HG03571 (cell line): ENCODE measurements around the gene TBC1D13.

Experiments
- ATAC-seq: cut with Tn5 transposase; IDR thresholded peaks from one replicate; pipeline ENCODE4 v1.9.1; 2021; ENCODE audit not compliant: unreplicated experiment

Gene TBC1D13

DNA sequence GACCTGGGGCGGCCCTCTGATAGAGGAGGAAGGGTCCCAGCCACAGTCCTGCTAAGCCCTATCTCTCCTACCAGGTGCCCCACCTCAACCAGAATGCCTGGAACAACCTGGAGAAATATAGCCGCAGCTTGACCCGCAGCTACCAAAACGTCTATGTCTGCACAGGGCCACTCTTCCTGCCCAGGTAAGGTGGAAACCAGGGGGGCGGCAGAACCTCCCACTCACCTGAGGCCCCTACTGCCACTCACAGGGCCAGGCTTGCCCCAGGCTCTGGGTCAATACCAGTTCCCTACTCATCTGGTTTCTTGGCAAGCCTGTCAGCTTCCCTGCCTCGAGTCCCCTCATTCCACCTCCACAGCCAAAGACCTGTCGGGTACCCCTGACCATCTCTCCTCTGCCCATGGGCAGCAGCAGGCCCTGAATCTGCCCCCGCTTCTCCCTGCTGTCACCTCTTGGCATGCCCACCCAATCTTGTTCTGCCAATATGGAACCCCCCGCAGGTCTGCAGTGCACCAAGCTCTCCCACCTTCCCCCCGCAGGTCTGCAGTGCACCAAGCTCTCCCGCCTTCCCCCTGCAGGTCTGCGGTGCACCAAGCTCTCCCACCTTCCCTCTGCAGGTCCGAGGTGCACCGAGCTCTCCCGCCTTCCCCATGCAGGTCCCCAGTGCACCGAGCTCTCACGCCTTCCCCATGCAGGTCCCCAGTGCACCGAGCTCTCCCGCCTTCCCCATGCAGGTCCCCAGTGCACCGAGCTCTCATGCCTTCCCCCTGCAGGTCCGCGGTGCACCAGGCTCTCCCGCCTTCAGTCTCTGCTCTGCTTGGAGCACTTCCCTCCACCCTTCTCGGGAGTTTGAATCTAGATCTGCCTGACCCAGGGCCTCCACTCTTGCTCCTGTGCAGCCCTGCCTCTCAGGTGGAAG lies 33.9 kb downstream of the TBC1D13 start:
- no peak for ATAC-seq

DNA sequence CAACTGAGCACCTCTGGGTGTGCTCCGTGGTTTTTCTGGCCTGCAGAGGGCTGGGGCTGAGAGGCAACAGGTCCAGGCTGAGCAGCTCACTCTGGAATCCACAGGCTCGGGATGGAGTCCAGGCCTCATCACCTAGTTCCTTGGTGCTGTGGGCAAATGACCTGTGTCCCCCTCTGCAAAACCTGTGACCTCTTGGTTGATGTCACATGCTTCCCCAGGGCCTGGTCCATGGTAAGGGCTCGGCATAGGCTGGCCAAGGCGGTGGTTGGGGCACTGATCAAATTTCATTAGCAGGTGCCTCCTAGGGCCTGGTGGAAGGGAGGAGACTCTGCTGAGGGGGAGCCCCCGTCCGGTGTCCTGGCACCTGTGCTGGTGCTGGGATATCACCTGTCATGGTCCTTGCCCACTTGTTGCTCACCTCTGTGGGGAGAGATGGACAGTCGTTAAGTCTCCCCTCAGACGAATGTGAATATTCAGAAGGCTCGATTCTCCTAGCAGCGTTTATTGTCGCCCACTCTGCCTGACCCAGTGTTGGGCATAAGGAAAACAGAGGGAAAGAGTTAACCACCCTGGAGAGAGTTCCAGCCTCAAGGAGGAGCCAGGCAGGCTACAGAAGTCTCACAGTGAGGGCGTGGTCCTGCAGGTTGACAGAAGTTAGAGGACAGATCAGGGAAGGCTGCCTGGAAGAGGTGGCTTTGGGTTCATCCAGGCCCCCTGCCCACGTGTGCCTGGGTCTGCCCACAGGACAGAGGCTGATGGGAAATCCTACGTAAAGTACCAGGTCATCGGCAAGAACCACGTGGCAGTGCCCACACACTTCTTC lies 34.7 kb downstream of the TBC1D13 start:
- ATAC-seq: no peak

DNA sequence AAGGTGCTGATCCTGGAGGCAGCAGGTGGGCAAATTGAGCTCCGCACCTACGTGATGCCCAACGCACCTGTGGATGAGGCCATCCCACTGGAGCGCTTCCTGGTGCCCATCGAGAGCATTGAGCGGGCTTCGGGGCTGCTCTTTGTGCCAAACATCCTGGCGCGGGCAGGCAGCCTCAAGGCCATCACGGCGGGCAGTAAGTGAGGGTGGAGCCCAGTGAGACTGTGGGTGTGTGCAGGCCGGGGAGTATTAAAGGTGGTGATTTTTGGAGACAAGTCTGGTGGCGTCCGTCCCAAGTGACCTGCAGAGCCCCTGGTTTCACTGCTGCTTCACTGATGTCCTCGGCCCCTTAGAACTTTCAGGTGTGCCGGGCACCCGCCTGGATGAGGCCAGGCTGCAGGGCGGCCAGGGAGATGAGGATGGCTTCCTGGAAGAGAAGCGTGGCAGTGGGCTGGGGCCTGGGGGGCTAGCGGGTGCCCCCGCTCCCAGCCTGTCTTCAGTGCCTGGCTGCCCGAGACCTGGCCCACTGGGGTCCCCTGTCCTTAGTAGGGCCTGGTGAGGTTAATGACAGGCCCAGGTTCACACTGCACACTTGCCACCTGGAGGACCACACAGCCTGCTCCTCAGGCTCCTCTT lies 35.5 kb downstream of the TBC1D13 start:
- ATAC-seq: no peak

DNA sequence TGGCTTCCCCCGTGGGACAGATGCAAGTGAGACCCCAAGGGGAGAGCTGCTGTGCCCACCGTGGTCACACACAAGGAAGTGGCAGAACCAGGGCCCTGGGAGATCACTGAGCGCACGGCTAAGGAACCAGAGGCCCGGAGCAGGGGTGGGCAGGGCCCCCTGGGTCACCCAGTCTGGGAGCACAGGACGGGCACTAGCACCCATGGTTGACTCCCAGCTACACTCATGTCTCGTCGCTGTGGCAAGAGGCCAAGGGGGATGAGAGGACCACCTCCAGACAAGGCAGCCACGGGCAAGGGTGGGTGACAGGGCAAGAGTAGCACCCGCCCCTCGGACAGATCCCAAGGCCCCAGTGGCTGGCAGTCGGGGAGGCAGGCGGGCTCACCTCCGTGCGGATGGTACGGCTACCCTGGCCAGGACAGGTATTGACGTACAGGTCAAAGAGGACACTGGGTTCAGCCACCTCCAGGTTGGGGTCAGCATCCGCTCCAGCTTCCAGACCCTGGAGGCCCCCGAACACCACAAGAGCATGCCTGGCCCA lies 36.4 kb downstream of the TBC1D13 start:
- no peak for ATAC-seq

DNA sequence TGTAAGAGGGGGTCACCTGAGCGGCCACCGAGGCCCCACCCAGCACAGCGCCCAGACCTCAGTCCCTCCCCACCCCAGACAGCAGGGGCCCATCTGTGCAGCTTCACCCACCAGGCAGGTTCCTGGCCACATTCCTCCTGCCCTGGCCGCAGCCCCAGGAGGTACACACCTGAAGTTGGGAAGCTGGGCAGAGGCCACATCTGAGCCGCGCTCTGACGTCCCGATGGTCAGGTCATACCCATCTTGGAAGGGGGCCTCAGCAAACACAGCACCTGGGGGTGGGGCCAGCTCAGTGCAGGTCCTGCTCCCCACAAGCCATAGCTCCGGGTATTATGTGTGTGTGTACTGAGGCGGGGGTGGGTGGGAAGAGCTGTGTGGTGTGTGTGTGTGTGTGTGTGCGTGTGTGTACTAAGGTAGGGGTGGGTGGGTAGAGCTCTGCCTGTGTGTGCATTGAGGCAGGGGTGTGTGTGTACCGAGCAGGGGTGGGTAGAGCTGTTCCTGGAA lies 36.9 kb downstream of the TBC1D13 start:
- ATAC-seq: no peak

DNA sequence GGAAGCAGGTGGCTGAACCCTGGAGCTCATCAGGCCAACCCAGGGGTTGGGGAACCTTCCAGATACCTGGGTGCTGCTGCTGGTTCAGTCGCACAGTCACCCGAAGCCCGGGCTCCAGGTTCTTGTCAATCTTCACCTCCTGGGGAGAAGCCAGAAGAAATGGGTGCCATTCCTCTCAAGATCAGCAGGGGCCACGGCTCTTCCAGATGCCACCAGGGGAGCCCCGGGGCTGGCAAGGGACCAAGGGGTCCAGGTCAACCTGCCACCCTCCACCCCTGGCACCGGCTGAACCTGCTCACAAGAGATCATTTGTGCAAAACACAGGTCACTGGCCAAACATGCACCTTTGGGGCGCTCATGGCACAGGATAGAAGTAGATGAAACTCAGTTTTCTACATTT lies 37.9 kb downstream of the TBC1D13 start:
- no peak for ATAC-seq

DNA sequence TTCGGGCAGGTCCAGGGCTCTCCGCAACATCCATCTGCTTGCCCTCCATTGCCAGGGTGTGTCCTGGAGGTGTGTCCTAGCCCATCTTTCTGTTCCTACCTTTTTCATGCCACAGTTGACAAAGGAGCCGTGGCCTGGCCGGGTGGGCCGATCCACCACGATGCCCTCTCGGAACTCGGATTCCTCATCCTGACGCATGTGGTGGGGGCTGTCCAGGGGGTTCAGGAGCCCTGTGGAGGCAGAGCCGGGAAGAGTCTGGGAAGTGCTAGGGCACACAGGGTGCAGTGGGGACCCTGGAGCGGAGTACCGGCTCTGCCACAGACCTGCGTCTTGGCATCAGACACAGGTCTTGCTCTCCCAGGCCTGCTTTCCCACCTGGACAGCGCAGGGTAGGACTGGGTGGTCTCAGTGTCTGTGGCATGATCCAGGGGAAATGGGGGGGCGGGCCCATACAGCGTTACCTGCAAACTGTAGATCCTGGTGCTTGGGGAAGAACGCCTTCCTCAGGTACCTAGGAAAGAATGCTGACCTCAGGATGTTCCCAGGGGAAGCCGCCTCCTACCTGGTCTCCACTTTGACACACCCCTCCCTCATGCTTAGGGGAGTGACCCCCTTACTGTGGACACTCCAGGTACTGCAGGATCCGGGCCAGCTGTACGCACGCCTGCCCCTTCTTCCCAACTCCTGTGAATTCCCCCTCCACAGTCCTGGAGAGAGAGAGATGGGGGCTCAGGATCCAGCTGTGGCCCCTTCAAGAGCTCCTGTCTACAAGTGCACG lies 39.1 kb downstream of the TBC1D13 start:
- no peak for ATAC-seq

DNA sequence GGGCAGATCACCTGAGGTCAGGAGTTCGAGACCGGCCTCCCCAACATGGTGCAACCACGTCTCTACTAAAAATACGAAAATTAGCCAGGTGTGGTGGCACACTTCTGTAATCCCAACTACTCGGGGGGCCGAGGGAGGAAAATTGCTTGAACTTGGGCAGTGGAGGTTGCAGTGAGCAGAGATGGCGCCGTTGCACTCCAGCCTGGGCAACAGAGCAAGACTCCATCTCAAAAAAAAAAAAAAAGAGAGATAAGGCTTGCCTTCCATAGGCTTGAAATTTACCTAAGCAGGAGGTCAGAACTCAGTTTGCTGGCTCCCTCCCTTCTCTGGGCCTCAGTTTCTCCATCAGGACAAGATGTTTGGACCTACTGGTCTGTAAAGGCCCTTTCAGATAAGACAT lies 41.2 kb downstream of the TBC1D13 start:
- ATAC-seq: no peak

DNA sequence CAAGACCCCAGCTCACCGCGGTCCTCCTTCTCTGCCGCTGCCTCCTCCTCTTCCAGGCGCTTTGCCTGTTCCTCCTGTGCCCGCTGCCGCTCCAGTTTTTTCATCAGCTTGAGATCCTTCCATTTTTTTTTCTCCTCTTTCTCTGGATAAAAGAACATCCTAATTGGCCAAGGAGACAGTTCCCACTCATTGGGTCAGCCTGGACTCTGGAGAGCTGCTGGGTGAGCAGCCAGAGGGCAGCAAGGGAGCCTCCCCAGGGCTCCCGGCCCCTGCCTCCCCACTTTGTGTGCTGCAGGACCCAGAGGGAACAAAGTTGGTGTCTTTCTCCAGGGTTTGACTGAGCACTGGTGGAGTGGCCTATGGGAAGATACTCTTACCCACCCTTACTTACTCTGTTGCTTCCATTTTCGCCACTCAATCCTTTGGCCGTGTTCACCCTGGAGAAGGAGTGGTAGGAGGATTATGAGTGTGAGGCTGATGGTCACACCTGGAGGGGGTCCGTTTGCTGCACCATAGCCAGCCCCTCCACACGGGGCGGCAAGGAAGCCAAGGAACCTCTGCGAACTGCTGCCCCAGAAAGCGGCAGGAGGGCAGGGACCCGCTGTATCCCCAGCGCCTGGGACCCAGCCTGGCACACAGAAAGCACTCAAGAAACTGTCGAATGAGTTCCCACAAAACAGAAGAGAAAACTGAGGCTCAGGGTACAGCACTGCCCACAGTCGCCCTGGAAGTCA lies 41.8 kb downstream of the TBC1D13 start:
- peak; percentile 2 for ATAC-seq

DNA sequence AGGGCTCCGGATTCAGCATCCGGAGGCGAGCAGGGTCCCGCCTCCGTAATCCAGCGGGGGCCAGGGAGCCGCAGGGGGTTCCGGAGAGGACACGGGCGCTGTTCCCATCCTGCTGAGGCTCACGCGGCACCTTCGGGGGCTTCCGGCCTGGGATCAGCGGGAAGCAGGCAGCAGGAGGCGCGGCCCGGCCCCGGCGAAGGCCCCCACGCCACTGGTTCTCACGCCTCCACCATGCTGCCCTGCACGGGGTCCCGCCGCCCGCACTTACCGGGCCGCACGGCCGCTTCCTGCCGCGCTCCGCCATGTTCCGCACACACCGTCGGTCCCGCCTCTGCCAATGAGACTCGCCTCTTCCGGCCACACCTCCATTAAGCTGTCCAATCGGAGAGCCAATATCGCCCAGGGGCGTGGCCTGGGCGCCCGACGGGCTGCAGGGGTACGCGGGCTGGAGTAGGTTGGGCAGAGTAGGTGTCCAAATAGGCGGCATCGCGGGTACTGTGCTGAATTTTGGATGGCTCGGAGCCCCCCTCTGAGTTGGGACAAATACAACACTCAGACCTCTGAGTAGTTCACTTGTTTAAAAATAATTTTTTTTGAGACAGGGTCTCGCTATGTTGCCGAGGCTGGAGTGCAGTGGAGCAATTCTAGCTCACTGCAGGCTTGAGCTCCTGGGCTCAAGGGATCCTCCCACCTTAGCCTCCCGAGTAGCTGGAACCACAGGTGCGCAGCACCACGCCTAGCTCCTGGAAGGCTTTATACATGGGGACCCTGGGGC lies 42.6 kb downstream of the TBC1D13 start, which contains the start of gene SPOUT1:
TSS of gene SPOUT1 (minus strand) at position 318 of the 775 bp plus-strand sequence. CDS start at position 304, 14 bp downstream.
- peak; percentile 95 for ATAC-seq

DNA sequence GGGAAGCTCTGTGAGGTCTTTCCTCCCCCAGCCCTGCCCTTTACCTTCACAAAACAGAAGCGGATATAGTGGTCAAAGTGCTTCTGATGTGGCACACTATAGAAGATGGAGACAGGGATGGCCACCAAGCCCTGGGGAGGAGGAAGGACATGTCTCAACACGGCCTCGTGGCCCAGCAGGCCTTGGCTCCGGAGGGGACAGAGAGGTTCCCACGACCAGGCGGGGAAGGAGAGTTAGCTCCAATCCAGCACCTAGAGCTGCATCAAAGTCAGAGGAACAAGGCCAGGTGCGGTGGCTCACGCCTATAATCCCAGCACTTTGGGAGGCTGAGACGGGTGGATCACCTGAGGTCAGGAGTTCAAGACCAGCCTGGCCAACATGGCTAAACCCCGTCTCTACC lies 46.6 kb downstream of the TBC1D13 start:
- ATAC-seq: no peak

DNA sequence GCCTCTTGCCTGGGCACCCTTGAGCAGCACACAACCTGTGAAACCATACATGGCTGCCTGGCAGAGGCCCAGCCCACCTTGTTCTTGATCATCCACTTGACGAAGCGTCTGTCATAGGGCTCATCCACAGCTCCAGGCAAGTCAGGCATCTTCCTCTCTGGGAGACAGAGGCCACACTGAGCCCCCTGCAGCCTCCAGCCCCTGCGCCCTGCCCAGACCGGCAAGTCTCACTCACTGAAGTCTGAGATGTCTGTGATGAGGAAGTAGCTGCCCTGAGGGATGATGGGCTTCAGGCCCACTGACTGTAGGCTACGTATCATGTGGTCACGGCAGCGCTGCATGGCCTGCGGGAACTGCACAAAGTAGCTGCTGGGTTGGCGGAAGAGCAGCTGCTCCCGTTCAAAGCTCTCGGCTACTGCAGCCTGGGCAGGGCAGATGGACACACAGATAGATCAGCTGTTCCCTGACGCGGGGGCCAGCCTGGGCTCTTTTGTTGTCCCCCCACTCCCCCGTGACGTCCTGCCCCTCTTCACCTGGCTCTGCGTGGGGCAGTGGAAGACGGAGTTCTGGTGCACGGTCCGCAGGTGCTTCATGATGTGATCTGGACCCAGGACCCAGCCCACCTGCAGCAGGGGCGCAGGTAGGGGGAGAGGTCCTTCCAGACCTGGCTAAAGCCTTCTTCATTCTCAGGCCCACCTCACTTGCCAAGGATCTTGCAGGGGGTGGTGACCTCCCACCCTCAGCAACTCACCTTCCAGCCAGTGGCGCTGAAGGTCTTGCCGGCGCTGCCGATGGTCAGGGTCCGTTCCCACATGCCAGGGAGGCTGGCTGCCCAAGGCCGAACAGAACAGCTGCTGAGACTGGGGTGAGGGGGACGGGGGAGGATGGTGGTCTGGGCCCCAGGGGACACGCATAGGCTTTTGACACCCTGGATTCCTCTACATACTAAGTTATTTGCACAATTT lies 48.5 kb downstream of the TBC1D13 start:
- no peak for ATAC-seq

DNA sequence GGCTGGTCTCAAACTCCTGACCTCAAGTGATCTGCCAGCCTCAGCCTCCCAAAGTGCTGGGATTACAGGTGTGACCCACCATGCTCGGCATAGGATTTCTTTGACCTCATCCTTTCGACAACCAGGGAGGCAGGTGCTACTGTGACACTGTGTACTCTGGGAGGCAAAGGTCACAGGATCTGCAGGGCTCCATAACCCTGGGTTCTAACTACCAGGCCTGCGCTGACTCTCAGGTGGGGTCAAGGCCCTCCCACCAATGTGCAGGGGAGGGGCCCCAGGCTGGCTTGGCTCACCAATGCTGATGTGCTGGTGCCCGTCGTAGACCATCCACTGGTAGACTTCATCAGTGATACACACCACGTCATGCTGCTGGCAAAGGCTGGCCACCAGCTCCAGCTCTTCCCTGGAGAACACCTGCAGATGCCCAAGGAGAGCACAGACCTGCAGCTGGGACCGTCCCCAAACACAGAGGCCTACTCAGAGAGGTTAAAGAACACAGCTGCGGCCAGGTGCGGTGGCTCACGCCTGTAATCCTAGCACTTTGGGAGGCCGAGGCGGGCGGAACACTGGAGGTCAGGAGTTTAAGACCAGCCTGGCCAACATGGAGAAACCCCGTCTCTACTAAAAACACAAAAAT lies 49.6 kb downstream of the TBC1D13 start:
- no peak for ATAC-seq

DNA sequence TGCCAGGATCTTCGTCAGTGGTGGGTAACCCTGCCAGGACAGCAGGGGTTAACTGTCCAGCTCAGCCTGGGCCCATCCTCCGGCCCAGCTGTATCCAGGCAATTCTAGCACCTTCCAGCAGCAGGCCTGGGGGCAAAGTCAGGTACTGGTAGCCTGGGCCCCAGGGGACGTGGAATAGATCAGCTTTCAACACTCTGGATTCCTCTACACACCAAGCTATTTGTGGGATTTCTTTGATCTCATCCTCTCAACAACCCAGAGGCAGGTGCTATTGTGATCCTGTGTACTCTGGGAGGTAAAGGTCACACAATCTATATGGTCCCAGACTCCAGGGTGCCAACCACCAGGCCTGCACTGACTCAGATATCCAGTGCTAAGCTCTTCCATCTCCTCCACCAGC lies 51.3 kb downstream of the TBC1D13 start:
- ATAC-seq: no peak

DNA sequence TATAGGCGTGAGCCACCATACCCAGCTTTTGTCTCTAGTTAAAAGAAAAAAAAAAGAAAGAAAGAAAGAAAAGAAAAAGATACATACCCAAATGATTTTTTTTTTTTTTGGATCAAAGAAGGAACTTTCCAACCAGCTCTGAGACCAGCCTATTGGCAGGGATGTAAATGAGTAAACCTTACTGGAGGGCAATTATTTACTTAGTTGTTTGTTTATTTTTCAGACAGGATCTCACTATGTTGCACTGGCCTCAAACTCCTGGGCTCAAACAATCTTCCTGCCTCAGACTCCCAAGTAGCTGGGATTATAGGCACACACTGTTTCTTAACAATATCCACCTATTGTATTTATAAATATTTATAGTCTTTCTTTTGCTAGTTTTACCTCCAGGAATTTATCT lies 53.5 kb downstream of the TBC1D13 start:
- ATAC-seq: no peak

DNA sequence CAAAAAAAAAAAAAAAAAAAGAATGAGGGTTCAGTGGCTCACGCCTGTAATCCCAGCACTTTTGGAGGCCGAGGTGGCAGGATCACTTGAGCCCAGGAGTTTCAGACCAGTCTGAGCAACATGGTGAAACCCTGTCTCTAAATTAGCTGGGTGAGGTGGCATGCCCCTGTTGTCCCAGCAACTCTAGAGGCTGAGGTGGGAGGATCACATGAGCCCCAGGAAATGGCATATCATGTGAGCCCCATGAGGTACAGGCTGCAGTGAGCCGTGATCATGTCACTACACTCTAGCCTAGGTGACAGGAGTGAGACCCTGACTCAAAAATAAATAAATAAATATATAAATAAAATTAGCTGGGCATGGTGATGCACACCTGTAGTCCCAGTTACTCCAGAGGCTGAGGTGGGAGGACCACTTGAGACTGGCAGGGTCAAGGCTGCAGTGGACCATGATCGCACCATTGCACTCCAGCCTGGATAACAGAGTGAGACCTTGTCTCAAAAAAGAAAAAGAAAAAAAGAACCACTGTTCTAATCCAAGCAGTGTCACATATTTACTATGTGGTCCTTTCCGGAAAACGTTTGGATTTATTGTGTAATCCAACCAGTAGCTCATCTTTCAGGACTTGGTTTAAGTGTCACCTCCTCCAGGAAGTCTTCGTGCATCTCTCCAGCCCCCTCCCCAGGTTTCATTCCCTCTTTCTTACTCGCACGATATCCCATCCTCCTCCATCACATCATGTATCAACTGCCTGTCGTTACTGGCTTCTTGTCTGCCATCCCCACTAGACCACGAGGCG lies 54.8 kb downstream of the TBC1D13 start:
- ATAC-seq: no peak
